ENCODE data around the gene FUT3. TPM values are rescaled to one million over a fixed set of nuclear protein-coding genes. Genes with fewer than 3 reads are reported as not detected.
A peak's percentile ranks its signal among the peaks of the same experiment; 100 is the strongest.

FUT3 gene
- total RNA-seq, 2 donors from 2014 or later, result not detected

GRCh38 chr19:5895890-5896289 lies 44.6 kb upstream of the FUT3 start:
- Histone ChIP-seq H3K4me3 (no peak overlapping the region), H3K9me3 (no peaks in the 10 kb centered on the region), H3K36me3 (peaks cover 25% of the 10 kb centered on the region), H3K27ac (peak overlapping the region; percentile 86 to 94), H3K4me1 (peaks cover 0 to 55% of the 10 kb centered on the region in 2 donors), H3K27me3 (no peaks in the 10 kb centered on the region)
- TF ChIP-seq, protein P1, sequence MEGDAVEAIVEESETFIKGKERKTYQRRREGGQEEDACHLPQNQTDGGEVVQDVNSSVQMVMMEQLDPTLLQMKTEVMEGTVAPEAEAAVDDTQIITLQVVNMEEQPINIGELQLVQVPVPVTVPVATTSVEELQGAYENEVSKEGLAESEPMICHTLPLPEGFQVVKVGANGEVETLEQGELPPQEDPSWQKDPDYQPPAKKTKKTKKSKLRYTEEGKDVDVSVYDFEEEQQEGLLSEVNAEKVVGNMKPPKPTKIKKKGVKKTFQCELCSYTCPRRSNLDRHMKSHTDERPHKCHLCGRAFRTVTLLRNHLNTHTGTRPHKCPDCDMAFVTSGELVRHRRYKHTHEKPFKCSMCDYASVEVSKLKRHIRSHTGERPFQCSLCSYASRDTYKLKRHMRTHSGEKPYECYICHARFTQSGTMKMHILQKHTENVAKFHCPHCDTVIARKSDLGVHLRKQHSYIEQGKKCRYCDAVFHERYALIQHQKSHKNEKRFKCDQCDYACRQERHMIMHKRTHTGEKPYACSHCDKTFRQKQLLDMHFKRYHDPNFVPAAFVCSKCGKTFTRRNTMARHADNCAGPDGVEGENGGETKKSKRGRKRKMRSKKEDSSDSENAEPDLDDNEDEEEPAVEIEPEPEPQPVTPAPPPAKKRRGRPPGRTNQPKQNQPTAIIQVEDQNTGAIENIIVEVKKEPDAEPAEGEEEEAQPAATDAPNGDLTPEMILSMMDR (IDR thresholded peaks at IDR 0.05), result no peak
- DNase-seq (ENCODE audit: low spot score), result no peak

- Histone ChIP-seq H3K36me3 (peaks cover 23% of the 10 kb centered on the region), H3K27ac (peak overlapping the region; percentile 86 to 94), H3K27me3 (no peaks in the 10 kb centered on the region), H3K4me1 (peaks cover 0 to 55% of the 10 kb centered on the region in 2 donors), H3K9me3 (no peaks in the 10 kb centered on the region), H3K4me3 (no peak overlapping the region)
- TF ChIP-seq, protein P1 (IDR thresholded peaks at IDR 0.05), result no peak
- no peak for DNase-seq (ENCODE audit: low spot score)
Measured at GRCh38 chr19:5895409-5895808, 44.2 kb upstream of the FUT3 start.

GRCh38 chr19:5894704-5895349 lies 43.6 kb upstream of the FUT3 start:
- no peak overlapping the region for H3K4me3 ChIP-seq
- peaks cover 21% of the 10 kb centered on the region for H3K36me3 ChIP-seq
- no peaks in the 10 kb centered on the region for H3K9me3 ChIP-seq
- TF ChIP-seq, protein P1 (IDR thresholded peaks at IDR 0.05), result no peak
- no peak for DNase-seq (ENCODE audit: low spot score)
- no peaks in the 10 kb centered on the region for H3K27me3 ChIP-seq
- H3K27ac ChIP-seq, result peak overlapping the region; percentile 86 to 94
- H3K4me1 ChIP-seq, result peaks cover 0 to 55% of the 10 kb centered on the region in 2 donors

DNA sequence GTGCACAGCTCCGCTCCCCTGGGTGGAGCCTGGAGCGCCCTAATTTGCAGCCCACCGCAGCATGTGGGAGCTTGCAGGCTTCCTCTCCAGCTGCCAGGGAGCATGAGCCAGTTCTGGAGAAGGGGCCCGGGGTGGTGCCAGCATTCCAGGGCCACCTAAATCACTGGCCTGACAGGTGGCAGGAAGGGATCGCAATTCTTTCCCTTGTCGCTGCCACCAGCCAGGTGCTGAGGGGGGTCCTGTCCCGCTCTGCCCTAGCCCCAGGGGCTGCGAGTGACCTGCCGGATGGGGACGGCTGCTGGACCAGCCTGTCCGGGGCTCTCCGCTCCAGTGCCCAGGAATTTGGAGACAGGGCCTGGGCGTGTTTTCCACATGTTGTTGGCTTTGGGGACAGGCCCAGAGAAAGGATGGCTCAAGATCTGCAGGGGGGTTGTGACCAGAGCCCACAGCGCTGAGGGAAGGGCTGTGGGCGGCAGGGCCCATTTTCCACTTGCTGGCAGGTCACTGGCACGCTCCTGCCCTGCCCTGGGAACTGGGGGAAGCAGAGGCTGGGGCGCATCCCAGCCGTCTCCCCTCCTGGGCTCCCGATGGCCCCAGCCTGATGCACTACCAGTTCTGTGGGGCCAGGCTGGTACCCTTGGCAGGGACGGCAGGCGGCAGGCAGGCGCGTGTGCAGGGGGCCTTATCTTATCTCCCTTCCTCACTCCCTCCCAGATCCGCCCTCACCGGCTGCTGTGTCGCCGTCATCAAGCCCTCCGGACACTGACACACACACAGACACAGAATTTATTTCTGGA lies 42.9 kb upstream of the FUT3 start:
- DNase-seq (ENCODE audit: low spot score), result peak; percentile 75
- TF ChIP-seq, protein P1 (IDR thresholded peaks at IDR 0.05), result no peak
- H3K27ac ChIP-seq, result peak overlapping the region; percentile 86 to 94
- no peaks in the 10 kb centered on the region for H3K9me3 ChIP-seq
- H3K27me3 ChIP-seq, result no peaks in the 10 kb centered on the region
- peaks cover 0 to 55% of the 10 kb centered on the region in 2 donors for H3K4me1 ChIP-seq
- no peak overlapping the region for H3K4me3 ChIP-seq
- peaks cover 21% of the 10 kb centered on the region for H3K36me3 ChIP-seq

GRCh38 chr19:5893296-5893903 lies 42.2 kb upstream of the FUT3 start:
- Histone ChIP-seq H3K27ac (peak overlapping the region; percentile 86 to 94), H3K9me3 (no peaks in the 10 kb centered on the region), H3K36me3 (peaks cover 21% of the 10 kb centered on the region), H3K4me3 (no peak overlapping the region), H3K27me3 (no peaks in the 10 kb centered on the region), H3K4me1 (peaks cover 0 to 55% of the 10 kb centered on the region in 2 donors)
- TF ChIP-seq, protein P1 (IDR thresholded peaks at IDR 0.05), result no peak
- DNase-seq (ENCODE audit: low spot score), result no peak
